Peyer's patch (tissue), 4 donors: ENCODE data around the gene PYGB.

ENCODE experiments used
- POLR2A ChIP-seq, 2 donors: fragments of 450-650 bp; IDR thresholded peaks; one replicate each; pipeline ENCODE4 v1.5.1; 2017; ENCODE audit warnings: antibody characterized with exemption in 2 of 2, mild to moderate bottlenecking in 2 of 2, moderate library complexity in 2 of 2
- TF ChIP-seq, protein P1 (sequence below), 6 experiments: fragments of 450-650 bp in 4 of 6; fragments of 200-600 bp in 2 of 6; sonication (generic) in 1 of 6; IDR thresholded peaks; one replicate each; pipeline ENCODE4 v1.5.1; 2017 to 2019; ENCODE audit warnings: antibody characterized with exemption in 6 of 6, mild to moderate bottlenecking in 3 of 6, moderate library complexity in 1 of 6

- TF ChIP-seq POLR2A (IDR thresholded peaks at IDR 0.05) = no peak
- TF ChIP-seq, protein P1, sequence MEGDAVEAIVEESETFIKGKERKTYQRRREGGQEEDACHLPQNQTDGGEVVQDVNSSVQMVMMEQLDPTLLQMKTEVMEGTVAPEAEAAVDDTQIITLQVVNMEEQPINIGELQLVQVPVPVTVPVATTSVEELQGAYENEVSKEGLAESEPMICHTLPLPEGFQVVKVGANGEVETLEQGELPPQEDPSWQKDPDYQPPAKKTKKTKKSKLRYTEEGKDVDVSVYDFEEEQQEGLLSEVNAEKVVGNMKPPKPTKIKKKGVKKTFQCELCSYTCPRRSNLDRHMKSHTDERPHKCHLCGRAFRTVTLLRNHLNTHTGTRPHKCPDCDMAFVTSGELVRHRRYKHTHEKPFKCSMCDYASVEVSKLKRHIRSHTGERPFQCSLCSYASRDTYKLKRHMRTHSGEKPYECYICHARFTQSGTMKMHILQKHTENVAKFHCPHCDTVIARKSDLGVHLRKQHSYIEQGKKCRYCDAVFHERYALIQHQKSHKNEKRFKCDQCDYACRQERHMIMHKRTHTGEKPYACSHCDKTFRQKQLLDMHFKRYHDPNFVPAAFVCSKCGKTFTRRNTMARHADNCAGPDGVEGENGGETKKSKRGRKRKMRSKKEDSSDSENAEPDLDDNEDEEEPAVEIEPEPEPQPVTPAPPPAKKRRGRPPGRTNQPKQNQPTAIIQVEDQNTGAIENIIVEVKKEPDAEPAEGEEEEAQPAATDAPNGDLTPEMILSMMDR (IDR thresholded peaks at IDR 0.05) = no peak
Measured at GRCh38 chr20:25249198-25249931, 1.5 kb downstream of the PYGB start.
